Skeletal muscle tissue (tissue), 4 donors: ENCODE data around the gene ETV5. TPM values are rescaled to one million over a fixed set of nuclear protein-coding genes. Genes with fewer than 3 reads are reported as not detected.
A peak's percentile ranks its signal among the peaks of the same experiment; 100 is the strongest.

ENCODE experiments used
- H3K27ac ChIP-seq: one replicate; pipeline ENCODE4 v1.7.0; 2013; ENCODE audit warnings: mild to moderate bottlenecking, low read depth, low read length, inconsistent platforms
- H3K27me3 ChIP-seq, 3 donors: one replicate each; pipeline ENCODE4 v1.7.0; 2013; ENCODE audit warnings: low read length in 3 of 3; ENCODE audit not compliant: control insufficient read depth in 3 of 3, insufficient read depth in 3 of 3
- H3K36me3 ChIP-seq, 3 donors: one replicate each; pipeline ENCODE4 v1.7.0; 2013; ENCODE audit warnings: low read length in 3 of 3; ENCODE audit not compliant: control insufficient read depth in 3 of 3, insufficient read depth in 3 of 3
- H3K4me1 ChIP-seq, 3 donors: one replicate each; pipeline ENCODE4 v1.7.0; 2013; ENCODE audit warnings: low read length in 3 of 3, mild to moderate bottlenecking in 3 of 3; ENCODE audit not compliant: control insufficient read depth in 3 of 3, insufficient read depth in 3 of 3
- H3K4me3 ChIP-seq, 3 donors: one replicate each; pipeline ENCODE4 v1.7.0; 2013; ENCODE audit warnings: low read length in 3 of 3
- H3K9ac ChIP-seq, 3 donors: one replicate each; pipeline ENCODE4 v1.7.0; 2013; ENCODE audit warnings: low read length in 3 of 3, mild to moderate bottlenecking in 3 of 3, moderate library complexity in 2 of 3, low read depth in 1 of 3
- H3K9me3 ChIP-seq, 3 donors: one replicate each; pipeline ENCODE4 v1.7.0; 2013; ENCODE audit warnings: low read length in 3 of 3; ENCODE audit not compliant: control insufficient read depth in 3 of 3
- total RNA-seq: library from RNA; depleted of rRNA; stranded (reverse); fragments of >200 nt; gene quantifications from one replicate; pipeline ENCODE4 v1.2.3, GENCODE V29; 2014
- donor health status: Osteomylitis.

ETV5 gene
- total RNA-seq, 1 donor from 2014 or later: 18.8 TPM

- H3K27me3 ChIP-seq: peaks cover 2 to 7% (median 5%) of the 10 kb centered on the region in 3 donors
Observed at GRCh38 chr3:186109897-186110803, 1.3 kb upstream of the ETV5 start.

GRCh38 chr3:186108106-186108940 lies 566 bp downstream of the ETV5 start:
- Histone ChIP-seq H3K27ac (peak overlapping the region; percentile 83), H3K36me3 (no peaks in the 10 kb centered on the region), H3K9me3 (no peaks in the 10 kb centered on the region), H3K4me1 (peaks cover 34 to 41% (median 38%) of the 10 kb centered on the region in 3 donors), H3K27me3 (peaks cover 2 to 7% (median 3%) of the 10 kb centered on the region in 3 donors), H3K9ac (peak overlapping the region; percentile 51 to 75 (median 72)), H3K4me3 (peak overlapping the region; percentile 71 to 81 (median 76))

More at GRCh38 chr3:186109897-186110803, 1.3 kb upstream of the ETV5 start:
- Histone ChIP-seq H3K9me3 (no peaks in the 10 kb centered on the region), H3K9ac (peak overlapping the region; percentile 68 to 84 (median 80)), H3K4me3 (peak overlapping the region; percentile 72 to 89 (median 84)), H3K4me1 (peaks cover 27 to 30% (median 28%) of the 10 kb centered on the region in 3 donors), H3K36me3 (no peaks in the 10 kb centered on the region), H3K27ac (peak overlapping the region; percentile 84)

- H3K9ac ChIP-seq: peak overlapping the region in 2 of 3 donors; percentile 72 to 75
- peaks cover 34 to 47% (median 47%) of the 10 kb centered on the region in 3 donors for H3K4me1 ChIP-seq
- H3K36me3 ChIP-seq: no peaks in the 10 kb centered on the region
- H3K4me3 ChIP-seq: peak overlapping the region; percentile 71 to 81 (median 76)
- H3K27me3 ChIP-seq: peaks cover 0 to 7% (median 2%) of the 10 kb centered on the region in 3 donors
- no peak overlapping the region for H3K27ac ChIP-seq
- H3K9me3 ChIP-seq: no peaks in the 10 kb centered on the region
Observed at GRCh38 chr3:186107215-186108105, 1.4 kb downstream of the ETV5 start.

- H3K27me3 ChIP-seq: peaks cover 0 to 3% (median 0%) of the 10 kb centered on the region in 3 donors
- H3K36me3 ChIP-seq: no peaks in the 10 kb centered on the region
- peaks cover 33 to 44% (median 43%) of the 10 kb centered on the region in 3 donors for H3K4me1 ChIP-seq
- H3K27ac ChIP-seq: no peak overlapping the region
- H3K9me3 ChIP-seq: no peaks in the 10 kb centered on the region
- H3K4me3 ChIP-seq: no peak overlapping the region
- H3K9ac ChIP-seq: no peak overlapping the region
Observed at GRCh38 chr3:186105543-186105942, 3.3 kb downstream of the ETV5 start.

- H3K4me1 ChIP-seq: peaks cover 20 to 38% (median 34%) of the 10 kb centered on the region in 3 donors
- H3K27ac ChIP-seq: no peak overlapping the region
- H3K4me3 ChIP-seq: no peak overlapping the region
- H3K9me3 ChIP-seq: no peaks in the 10 kb centered on the region
- no peaks in the 10 kb centered on the region for H3K36me3 ChIP-seq
- H3K27me3 ChIP-seq: no peaks in the 10 kb centered on the region
- H3K9ac ChIP-seq: no peak overlapping the region
Observed at GRCh38 chr3:186102687-186103086, 6.2 kb downstream of the ETV5 start.

GRCh38 chr3:186100398-186100797 lies 8.5 kb downstream of the ETV5 start:
- Histone ChIP-seq H3K9ac (no peak overlapping the region), H3K4me1 (peaks cover 19 to 45% (median 36%) of the 10 kb centered on the region in 3 donors), H3K27ac (no peak overlapping the region), H3K9me3 (no peaks in the 10 kb centered on the region), H3K27me3 (no peaks in the 10 kb centered on the region), H3K4me3 (no peak overlapping the region), H3K36me3 (no peaks in the 10 kb centered on the region)

- H3K27ac ChIP-seq: no peak overlapping the region
- no peaks in the 10 kb centered on the region for H3K9me3 ChIP-seq
- H3K4me1 ChIP-seq: peaks cover 16 to 43% (median 33%) of the 10 kb centered on the region in 3 donors
- H3K36me3 ChIP-seq: no peaks in the 10 kb centered on the region
- H3K4me3 ChIP-seq: no peak overlapping the region
- no peak overlapping the region for H3K9ac ChIP-seq
- no peaks in the 10 kb centered on the region for H3K27me3 ChIP-seq
Observed at GRCh38 chr3:186099178-186099577, 9.7 kb downstream of the ETV5 start.

GRCh38 chr3:186098740-186099139 lies 10.1 kb downstream of the ETV5 start:
- H3K27ac ChIP-seq: no peak overlapping the region
- H3K9ac ChIP-seq: no peak overlapping the region
- no peaks in the 10 kb centered on the region for H3K36me3 ChIP-seq

More at GRCh38 chr3:186098740-186099139, 10.1 kb downstream of the ETV5 start:
- H3K4me1 ChIP-seq: peaks cover 12 to 39% (median 29%) of the 10 kb centered on the region in 3 donors
- no peaks in the 10 kb centered on the region for H3K27me3 ChIP-seq
- no peak overlapping the region for H3K4me3 ChIP-seq
- no peaks in the 10 kb centered on the region for H3K9me3 ChIP-seq
